Renal cortex interstitium (tissue), 3 donors: Measurements from ENCODE around the gene PCDHGA12. TPM values are rescaled to one million over a fixed set of nuclear protein-coding genes. Genes with fewer than 3 reads are reported as not detected.

Experiments used
- polyA plus RNA-seq, 3 donors: library from polyadenylated mRNA; unstranded; fragments of 120-200 nt; gene quantifications; one replicate each; pipeline ENCODE4 v1.2.1, GENCODE V29; 2013; ENCODE audit not compliant: insufficient read length in 3 of 3

PCDHGA12 gene
- polyA plus RNA-seq, 3 donors = 1.5 to 3.0 (median 1.9) TPM

Other genes with a start within 250 kb of the PCDHGA12 start
- 1 to 10 TPM; 5.0 to 7.6 (median 5.1) TPM for gene PCDHB16, start 248.1 kb upstream of the PCDHGA12 start, polyA plus RNA-seq
- 1 to 10 TPM; 4.1 to 4.4 (median 4.3) TPM for gene PCDHB9, start 243.3 kb upstream of the PCDHGA12 start, polyA plus RNA-seq
- 1 to 10 TPM; 4.8 to 7.5 (median 6.8) TPM for gene PCDHB10, start 238.2 kb upstream of the PCDHGA12 start, polyA plus RNA-seq
- gene PCDHB11, start 230.9 kb upstream of the PCDHGA12 start, polyA plus RNA-seq = 1 to 10 TPM; 4.0 to 6.3 (median 4.7) TPM
- gene PCDHB12, start 221.8 kb upstream of the PCDHGA12 start, polyA plus RNA-seq = 1 to 10 TPM; 4.6 to 5.1 (median 5.0) TPM
- gene PCDHB13, start 216.6 kb upstream of the PCDHGA12 start, polyA plus RNA-seq = 1 to 10 TPM; 6.9 to 7.9 (median 7.2) TPM
- gene PCDHB14, start 207.2 kb upstream of the PCDHGA12 start, polyA plus RNA-seq = 10 to 100 TPM in 2 of 3 donors, 1 to 10 TPM in 1; 9.5 to 11.6 (median 10.6) TPM
- 10 to 100 TPM; 13.2 to 15.0 (median 14.9) TPM for gene PCDHB15, start 185.1 kb upstream of the PCDHGA12 start, polyA plus RNA-seq
- under 1 TPM in 2 of 3 donors, not detected in 1; 0.14 to 0.35 TPM for gene SLC25A2, start 126.5 kb upstream of the PCDHGA12 start, polyA plus RNA-seq
- 100 to 1,000 TPM; 134 to 184 (median 157) TPM for gene TAF7, start 109.7 kb upstream of the PCDHGA12 start, polyA plus RNA-seq
- gene PCDHGA1, start 100.0 kb upstream of the PCDHGA12 start, polyA plus RNA-seq = 1 to 10 TPM in 2 of 3 donors, under 1 TPM in 1; 0.92 to 1.2 (median 1.0) TPM
- 1 to 10 TPM; 6.0 to 7.9 (median 6.1) TPM for gene PCDHGA2, start 91.7 kb upstream of the PCDHGA12 start, polyA plus RNA-seq
- 1 to 10 TPM; 3.1 to 4.2 (median 3.6) TPM for gene PCDHGA3, start 86.7 kb upstream of the PCDHGA12 start, polyA plus RNA-seq
- gene PCDHGB1, start 80.4 kb upstream of the PCDHGA12 start, polyA plus RNA-seq = 1 to 10 TPM; 1.5 to 2.5 (median 2.2) TPM
- gene PCDHGA4, start 75.5 kb upstream of the PCDHGA12 start, polyA plus RNA-seq = 1 to 10 TPM; 2.0 to 3.4 (median 2.2) TPM
- gene PCDHGB2, start 70.5 kb upstream of the PCDHGA12 start, polyA plus RNA-seq = 1 to 10 TPM; 3.5 to 4.3 (median 3.8) TPM
- 1 to 10 TPM; 2.1 to 2.7 (median 2.6) TPM for gene PCDHGA5, start 66.3 kb upstream of the PCDHGA12 start, polyA plus RNA-seq
- gene PCDHGB3, start 60.3 kb upstream of the PCDHGA12 start, polyA plus RNA-seq = 1 to 10 TPM; 2.1 to 2.5 (median 2.5) TPM
- 1 to 10 TPM; 6.5 to 8.0 (median 7.2) TPM for gene PCDHGA6, start 56.6 kb upstream of the PCDHGA12 start, polyA plus RNA-seq
- 1 to 10 TPM; 2.0 to 2.7 (median 2.5) TPM for gene PCDHGA7, start 47.8 kb upstream of the PCDHGA12 start, polyA plus RNA-seq
- 1 to 10 TPM; 4.9 to 6.5 (median 6.1) TPM for gene PCDHGB4, start 42.8 kb upstream of the PCDHGA12 start, polyA plus RNA-seq
- gene PCDHGA8, start 37.9 kb upstream of the PCDHGA12 start, polyA plus RNA-seq = 1 to 10 TPM in 1 of 3 donors, under 1 TPM in 2; 0.58 to 1.0 (median 0.61) TPM
- gene PCDHGB5, start 32.6 kb upstream of the PCDHGA12 start, polyA plus RNA-seq = 10 to 100 TPM in 2 of 3 donors, 1 to 10 TPM in 1; 8.6 to 11.5 (median 10.8) TPM
- 1 to 10 TPM; 3.6 to 6.2 (median 5.4) TPM for gene PCDHGA9, start 27.7 kb upstream of the PCDHGA12 start, polyA plus RNA-seq
- 1 to 10 TPM; 6.7 to 7.6 (median 7.6) TPM for gene PCDHGB6, start 22.5 kb upstream of the PCDHGA12 start, polyA plus RNA-seq
- 1 to 10 TPM; 3.0 to 3.7 (median 3.3) TPM for gene PCDHGA10, start 17.5 kb upstream of the PCDHGA12 start, polyA plus RNA-seq
- 10 to 100 TPM; 15.2 to 16.6 (median 15.7) TPM for gene PCDHGB7, start 12.8 kb upstream of the PCDHGA12 start, polyA plus RNA-seq
- 1 to 10 TPM; 3.9 to 5.4 (median 5.2) TPM for gene PCDHGA11, start 9.5 kb upstream of the PCDHGA12 start, polyA plus RNA-seq
- 100 to 1,000 TPM in 1 of 3 donors, 10 to 100 TPM in 2; 90.0 to 127 (median 97.3) TPM for gene PCDHGC3, start 45.5 kb downstream of the PCDHGA12 start, polyA plus RNA-seq
- 1 to 10 TPM; 3.4 to 3.9 (median 3.6) TPM for gene PCDHGC4, start 54.5 kb downstream of the PCDHGA12 start, polyA plus RNA-seq
- gene PCDHGC5, start 58.6 kb downstream of the PCDHGA12 start, polyA plus RNA-seq = 1 to 10 TPM in 1 of 3 donors, under 1 TPM in 2; 0.34 to 1.2 (median 0.36) TPM
- 10 to 100 TPM; 70.4 to 86.9 (median 73.6) TPM for gene DIAPH1, start 188.5 kb downstream of the PCDHGA12 start, polyA plus RNA-seq
- gene HDAC3, start 206.3 kb downstream of the PCDHGA12 start, polyA plus RNA-seq = 100 to 1,000 TPM in 1 of 3 donors, 10 to 100 TPM in 2; 98.8 to 111 (median 99.0) TPM
- gene RELL2, start 206.5 kb downstream of the PCDHGA12 start, polyA plus RNA-seq = 1 to 10 TPM in 1 of 3 donors, under 1 TPM in 2; 0.64 to 1.5 (median 0.90) TPM
- 10 to 100 TPM; 12.4 to 19.5 (median 13.5) TPM for gene FCHSD1, start 220.9 kb downstream of the PCDHGA12 start, polyA plus RNA-seq